H1 (cell line): Measurements from ENCODE around the gene TSC22D3.

Experiments used
- CBX5 ChIP-seq: fragments of 300-800, 300-1000 bp; sonication (generic); IDR thresholded peaks from 2 replicates; pipeline ENCODE4 v1.7.1; 2016; ENCODE audit warnings: antibody characterized with exemption, low read length, low read depth
- CHD2 ChIP-seq: IDR thresholded peaks from 2 replicates; pipeline ENCODE4 v1.6.1; 2012; ENCODE audit warnings: low read length, improper control_type of control experiment
- E2F6 ChIP-seq: IDR thresholded peaks from 2 replicates; pipeline ENCODE4 v1.6.1; 2012; ENCODE audit warnings: inconsistent platforms
- EP300 ChIP-seq, 2 experiments: IDR thresholded peaks; 1 replicate in 1 of 2; 2 replicates in 1 of 2; pipeline ENCODE4 v1.6.1; 2011 to 2012; ENCODE audit warnings: low read depth in 2 of 2, low read length in 2 of 2, mild to moderate bottlenecking in 2 of 2, borderline replicate concordance in 1 of 2, inconsistent platforms in 1 of 2, moderate library complexity in 1 of 2
- JUN ChIP-seq: IDR thresholded peaks from 2 replicates; pipeline ENCODE4 v1.6.1; 2011; ENCODE audit warnings: low read depth, mild to moderate bottlenecking, improper control_type of control experiment, low read length
- MAX ChIP-seq: IDR thresholded peaks from 2 replicates; pipeline ENCODE4 v1.6.1; 2012; ENCODE audit warnings: inconsistent platforms
- PHF8 ChIP-seq: fragments of 200-600 bp; sonication (generic); conservative IDR thresholded peaks from 2 replicates; pipeline ENCODE4 v1.7.1; 2012; ENCODE audit warnings: low read depth, mild to moderate bottlenecking, inconsistent platforms, low read length, moderate library complexity
- YY1 ChIP-seq: IDR thresholded peaks from 2 replicates; pipeline ENCODE4 v1.6.1; 2011; ENCODE audit warnings: low read depth, mild to moderate bottlenecking, low read length
- TF ChIP-seq, protein P1 (sequence below), 3 experiments: IDR thresholded peaks; 1 replicate in 2 of 3; 2 replicates in 1 of 3; pipeline versions ENCODE4 v1.5.1 to v1.6.1; 2011; ENCODE audit warnings: low read length in 3 of 3, mild to moderate bottlenecking in 3 of 3, inconsistent platforms in 2 of 3, low read depth in 1 of 3, moderate library complexity in 1 of 3; ENCODE audit not compliant: insufficient read depth in 1 of 3; ENCODE audit errors: control extremely low read depth in 1 of 3
- TF ChIP-seq, protein P2 (sequence below): IDR thresholded peaks from 2 replicates; pipeline ENCODE4 v1.6.1; 2011; ENCODE audit warnings: low read length, improper control_type of control experiment

DNA sequence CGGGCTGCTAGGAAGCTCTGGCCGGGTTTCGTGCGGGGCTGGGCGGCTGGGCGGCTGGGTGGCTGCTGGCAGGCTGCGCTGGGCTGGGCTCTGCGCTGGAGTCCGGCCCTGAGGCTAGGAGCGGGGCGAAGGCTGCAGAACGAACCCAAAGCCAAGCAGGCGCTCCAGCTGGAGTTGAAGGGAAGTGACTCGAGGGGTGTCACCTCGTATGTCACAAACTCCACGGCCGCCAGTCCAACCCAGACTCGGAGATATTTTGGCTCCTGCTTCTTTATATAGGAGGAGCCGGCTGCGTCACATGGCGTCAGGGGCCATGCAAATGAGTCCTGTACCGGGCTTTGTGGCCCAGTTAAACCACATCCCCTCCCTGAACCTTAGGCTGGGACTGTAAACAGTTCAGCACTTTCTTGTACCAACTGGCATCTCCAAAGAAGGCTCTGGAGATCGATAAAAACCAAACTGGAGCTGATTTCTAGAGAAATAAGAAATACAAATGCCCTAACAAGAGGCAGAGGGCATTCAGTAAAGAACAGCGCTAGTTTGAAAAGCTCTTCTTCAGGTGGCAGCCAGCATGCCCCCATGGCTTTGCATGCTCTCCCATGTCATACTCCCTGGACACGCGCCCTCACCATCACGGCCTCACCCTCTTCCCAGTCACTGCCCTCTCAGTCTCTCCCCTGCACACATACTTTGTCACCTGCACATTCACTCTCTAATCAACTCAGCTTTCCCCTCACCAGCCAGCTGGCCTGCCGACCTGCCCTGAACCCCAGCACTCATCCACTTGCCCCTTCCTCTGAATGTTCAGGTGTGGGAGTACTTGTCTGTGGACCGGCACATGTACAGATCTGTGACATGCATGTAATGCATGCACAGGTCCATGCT, 58.5 kb downstream of the TSC22D3 start:
- TF ChIP-seq, protein P1, sequence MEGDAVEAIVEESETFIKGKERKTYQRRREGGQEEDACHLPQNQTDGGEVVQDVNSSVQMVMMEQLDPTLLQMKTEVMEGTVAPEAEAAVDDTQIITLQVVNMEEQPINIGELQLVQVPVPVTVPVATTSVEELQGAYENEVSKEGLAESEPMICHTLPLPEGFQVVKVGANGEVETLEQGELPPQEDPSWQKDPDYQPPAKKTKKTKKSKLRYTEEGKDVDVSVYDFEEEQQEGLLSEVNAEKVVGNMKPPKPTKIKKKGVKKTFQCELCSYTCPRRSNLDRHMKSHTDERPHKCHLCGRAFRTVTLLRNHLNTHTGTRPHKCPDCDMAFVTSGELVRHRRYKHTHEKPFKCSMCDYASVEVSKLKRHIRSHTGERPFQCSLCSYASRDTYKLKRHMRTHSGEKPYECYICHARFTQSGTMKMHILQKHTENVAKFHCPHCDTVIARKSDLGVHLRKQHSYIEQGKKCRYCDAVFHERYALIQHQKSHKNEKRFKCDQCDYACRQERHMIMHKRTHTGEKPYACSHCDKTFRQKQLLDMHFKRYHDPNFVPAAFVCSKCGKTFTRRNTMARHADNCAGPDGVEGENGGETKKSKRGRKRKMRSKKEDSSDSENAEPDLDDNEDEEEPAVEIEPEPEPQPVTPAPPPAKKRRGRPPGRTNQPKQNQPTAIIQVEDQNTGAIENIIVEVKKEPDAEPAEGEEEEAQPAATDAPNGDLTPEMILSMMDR (IDR thresholded peaks at IDR 0.05; ENCODE audit: control extremely low read depth in 1 of 3, insufficient read depth in 1 of 3, low read depth in 1 of 3, low read length in 3 of 3), result no peak
- TF ChIP-seq MAX (0 out of 2 replicates have a peak, but pooled peaks have one; percentile 22), CHD2 (no peak), PHF8 (no peak; the same call in 1 of the 2 replicates), EP300 (IDR thresholded peaks at IDR 0.05; ENCODE audit: borderline replicate concordance in 1 of 2, low read depth in 2 of 2, low read length in 2 of 2) (no peak), YY1 (no peak), E2F6 (no peak), CBX5 (no peak), JUN (no peak)
- TF ChIP-seq, protein P2, sequence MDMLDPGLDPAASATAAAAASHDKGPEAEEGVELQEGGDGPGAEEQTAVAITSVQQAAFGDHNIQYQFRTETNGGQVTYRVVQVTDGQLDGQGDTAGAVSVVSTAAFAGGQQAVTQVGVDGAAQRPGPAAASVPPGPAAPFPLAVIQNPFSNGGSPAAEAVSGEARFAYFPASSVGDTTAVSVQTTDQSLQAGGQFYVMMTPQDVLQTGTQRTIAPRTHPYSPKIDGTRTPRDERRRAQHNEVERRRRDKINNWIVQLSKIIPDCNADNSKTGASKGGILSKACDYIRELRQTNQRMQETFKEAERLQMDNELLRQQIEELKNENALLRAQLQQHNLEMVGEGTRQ, result no peak
